Neural cell (in vitro differentiated cells): ENCODE results near the gene ZNF497.

Experiments used
- EP300 ChIP-seq: fragments of 450-650 bp; conservative IDR thresholded peaks from 2 replicates; pipeline ENCODE4 v1.6.1; 2014; ENCODE audit warnings: antibody characterized with exemption, mild to moderate bottlenecking, moderate library complexity; ENCODE audit not compliant: poor library complexity, severe bottlenecking
- EZH2 ChIP-seq: fragments of 200-600, 300-800 bp; shearing (Covaris generic), sonication (generic); IDR thresholded peaks from 2 replicates; pipeline ENCODE4 v1.6.1; 2014; ENCODE audit warnings: antibody characterized with exemption, low read length, borderline replicate concordance, mild to moderate bottlenecking; ENCODE audit not compliant: insufficient read depth, poor library complexity, severe bottlenecking
- POLR2AphosphoS5 ChIP-seq: IDR thresholded peaks from 2 replicates; pipeline ENCODE4 v1.6.1; 2012
- SMC3 ChIP-seq: fragments of 450-650 bp; conservative IDR thresholded peaks from 2 replicates; pipeline ENCODE4 v1.6.1; 2014; ENCODE audit warnings: antibody characterized with exemption, mild to moderate bottlenecking, moderate library complexity; ENCODE audit not compliant: poor library complexity
- TAF1 ChIP-seq: IDR thresholded peaks from 2 replicates; pipeline ENCODE4 v1.6.1; 2012; ENCODE audit warnings: low read depth

DNA sequence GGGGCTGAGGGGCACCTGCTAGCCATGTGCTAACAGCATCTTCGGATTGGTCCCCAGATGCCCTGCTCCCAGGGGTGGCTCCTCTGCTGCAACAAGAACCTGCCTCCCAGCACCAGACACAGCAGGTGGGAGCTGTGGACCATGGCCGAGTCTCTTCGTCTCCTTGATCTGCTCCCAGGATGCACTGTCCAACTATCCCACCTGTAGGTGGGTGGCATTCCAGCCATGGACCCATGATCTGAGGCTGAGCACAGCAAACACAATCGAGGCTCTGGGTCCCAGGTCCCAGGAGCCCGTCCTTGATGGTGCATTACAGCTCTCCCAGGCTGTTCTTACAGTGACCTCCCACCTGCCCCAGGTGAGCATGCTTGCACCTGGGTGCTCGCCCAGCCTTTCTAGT is 16.7 kb upstream of the ZNF497 start:
- TF ChIP-seq POLR2AphosphoS5: no peak
- no peak for TF ChIP-seq TAF1
- no peak for TF ChIP-seq EP300
- TF ChIP-seq EZH2: no peak
- TF ChIP-seq SMC3: no peak
